NCI-H187 (cell line): ENCODE results near the gene POLR2A.
"Not testable (repeated sequence)": the region's sequence is repeated elsewhere in the genome, so short reads cannot be mapped to it uniquely, and the experiment has no call there.

Experiments
- DNase-seq, 2 experiments: peaks; one replicate each; lab custom pipeline; 2025; lab: John Stamatoyannopoulos, UW

Gene POLR2A

GRCh38 chr17:7479213-7480088 is 4.7 kb upstream of the POLR2A start, which contains the start of gene ZBTB4:
ZBTB4 (minus strand) TSS chr17:7479631; CDS start chr17:7466801, 12,830 bp downstream.
- no peak for DNase-seq

- DNase-seq = no peak
Measured at GRCh38 chr17:7480089-7480384, 4.1 kb upstream of the POLR2A start.

DNA sequence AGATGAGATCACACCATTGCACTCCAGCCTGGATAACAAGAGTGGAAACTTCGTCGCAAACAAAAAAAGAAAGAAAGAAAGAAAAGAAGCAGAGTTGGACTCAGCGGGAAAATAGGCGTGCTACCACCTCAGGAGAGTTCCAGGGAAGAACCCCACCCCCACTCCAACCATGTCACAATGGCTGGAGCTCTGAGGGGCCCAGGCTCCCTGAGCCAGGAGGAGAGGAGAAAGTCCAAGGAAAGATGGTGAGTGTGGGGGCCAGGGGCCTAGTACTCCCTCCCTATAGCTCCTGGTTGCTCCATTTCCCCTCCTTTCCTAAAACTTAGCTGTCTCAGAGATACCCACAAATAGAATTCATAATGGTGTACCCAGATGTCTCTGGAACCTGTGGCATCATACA is 2.9 kb upstream of the POLR2A start, which contains the start of gene SLC35G6:
SLC35G6 (plus strand) TSS at position 172 of the 400 bp plus-strand sequence; CDS start at position 243, 71 bp downstream.
- not testable (repeated sequence) for DNase-seq

- DNase-seq = not testable (repeated sequence)
Measured at GRCh38 chr17:7481842-7482741, 2.1 kb upstream of the POLR2A start.

GRCh38 chr17:7482742-7483088 is 1.5 kb upstream of the POLR2A start:
- not testable (repeated sequence) for DNase-seq

DNA sequence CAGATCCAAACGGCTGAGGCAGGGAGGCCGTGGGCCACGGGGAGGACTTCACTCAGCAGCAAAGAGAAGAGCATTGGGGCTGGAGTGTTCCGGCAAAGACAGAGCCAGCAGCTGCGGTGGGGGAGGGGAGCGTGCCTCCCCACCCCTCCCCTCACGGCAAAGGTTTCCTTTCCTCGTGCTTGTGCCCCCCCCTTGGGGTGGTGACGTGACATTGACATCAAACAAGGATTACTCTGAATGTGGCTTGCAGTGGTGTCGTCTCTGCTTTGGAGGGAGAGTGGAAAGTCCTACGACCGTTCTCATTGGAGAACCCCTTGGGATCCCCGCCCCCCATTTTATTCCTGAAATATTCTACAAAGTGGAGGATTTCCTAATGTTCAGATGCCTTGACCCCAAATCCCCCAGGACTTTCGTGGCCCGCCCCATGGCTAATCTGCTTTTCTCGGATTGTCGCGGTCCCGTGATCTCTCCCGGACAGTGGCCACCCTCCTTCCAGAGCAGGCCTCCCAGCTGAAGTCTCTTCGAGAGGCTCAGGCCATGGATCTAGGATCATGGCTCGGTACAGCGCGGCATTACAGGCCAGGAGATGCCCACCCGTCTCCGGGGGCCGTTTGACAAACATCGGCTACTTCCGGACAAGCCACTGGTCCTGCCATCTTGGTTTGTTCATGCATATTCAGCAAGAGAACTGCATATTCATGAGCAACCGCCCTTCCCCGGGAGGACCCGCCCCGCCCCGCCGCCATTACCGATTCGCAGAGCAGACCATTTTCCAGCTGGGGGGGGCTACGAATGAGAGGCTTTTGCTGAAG is 705 bp upstream of the POLR2A start:
- DNase-seq = peak; percentile 67 to 90

DNA sequence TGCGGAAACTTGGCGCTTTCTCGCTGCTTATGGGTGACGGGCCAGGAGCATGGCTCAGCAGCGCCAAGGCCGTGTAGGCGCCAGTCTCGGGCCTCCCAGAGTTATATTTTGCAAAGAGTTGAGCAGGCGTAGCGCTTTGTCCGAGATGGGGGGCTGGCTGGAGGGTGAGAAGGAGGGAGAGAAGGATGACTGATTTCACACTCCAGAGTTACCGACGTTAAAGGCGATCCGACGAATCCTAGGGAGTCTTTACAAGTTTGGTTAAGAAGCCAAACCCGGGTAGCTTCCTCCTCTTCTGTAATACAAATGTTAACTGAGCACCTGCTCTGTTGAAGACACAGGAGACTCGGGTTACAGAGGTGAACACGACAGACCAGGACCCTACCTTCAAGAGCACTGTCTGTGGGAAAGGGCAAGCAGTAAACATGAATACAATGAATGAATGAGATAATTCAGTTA is 782 bp downstream of the POLR2A start:
- no peak for DNase-seq

GRCh38 chr17:7486181-7486580 is 2.0 kb downstream of the POLR2A start:
- no peak for DNase-seq

DNA sequence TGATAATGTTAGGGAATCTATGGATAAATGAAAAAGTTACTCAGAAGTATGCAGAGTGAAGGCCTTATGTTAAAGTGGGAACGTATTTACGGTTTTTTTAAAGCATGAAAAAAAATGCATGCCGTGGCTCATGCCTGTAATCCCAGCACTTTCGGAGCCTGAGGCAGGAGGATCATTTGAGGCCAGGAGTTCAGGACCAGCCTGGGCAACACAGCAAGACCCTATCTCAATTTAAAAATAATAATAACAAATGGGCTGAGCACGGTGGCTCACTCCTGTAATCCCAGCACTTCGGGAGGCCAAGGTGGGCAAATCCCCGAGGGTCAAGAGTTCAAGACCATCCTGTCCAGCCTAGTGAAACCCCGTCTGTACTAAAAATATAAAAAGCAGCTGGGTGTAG is 6.0 kb downstream of the POLR2A start:
- DNase-seq = no peak

DNA sequence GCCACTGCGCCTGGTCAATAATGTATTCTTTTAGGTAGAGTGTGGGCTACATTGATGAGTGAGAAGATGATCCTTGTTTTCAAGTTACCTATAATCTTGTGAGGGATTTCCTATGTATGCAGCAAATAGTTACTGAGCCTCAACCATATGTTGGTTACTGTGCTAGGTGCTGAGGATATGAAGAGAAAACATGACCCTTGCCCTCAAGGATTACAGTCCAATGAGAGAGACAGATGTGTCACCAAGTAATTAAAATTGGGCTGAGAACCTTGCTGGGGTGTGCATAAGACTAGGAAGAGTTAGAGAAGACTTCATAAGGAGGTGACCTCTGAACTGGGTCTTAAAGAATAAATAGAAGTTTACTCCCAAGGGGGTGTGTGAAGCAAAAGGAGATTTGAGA is 7.4 kb downstream of the POLR2A start:
- no peak for DNase-seq

GRCh38 chr17:7493941-7494340 is 9.8 kb downstream of the POLR2A start:
- DNase-seq = no peak

DNA sequence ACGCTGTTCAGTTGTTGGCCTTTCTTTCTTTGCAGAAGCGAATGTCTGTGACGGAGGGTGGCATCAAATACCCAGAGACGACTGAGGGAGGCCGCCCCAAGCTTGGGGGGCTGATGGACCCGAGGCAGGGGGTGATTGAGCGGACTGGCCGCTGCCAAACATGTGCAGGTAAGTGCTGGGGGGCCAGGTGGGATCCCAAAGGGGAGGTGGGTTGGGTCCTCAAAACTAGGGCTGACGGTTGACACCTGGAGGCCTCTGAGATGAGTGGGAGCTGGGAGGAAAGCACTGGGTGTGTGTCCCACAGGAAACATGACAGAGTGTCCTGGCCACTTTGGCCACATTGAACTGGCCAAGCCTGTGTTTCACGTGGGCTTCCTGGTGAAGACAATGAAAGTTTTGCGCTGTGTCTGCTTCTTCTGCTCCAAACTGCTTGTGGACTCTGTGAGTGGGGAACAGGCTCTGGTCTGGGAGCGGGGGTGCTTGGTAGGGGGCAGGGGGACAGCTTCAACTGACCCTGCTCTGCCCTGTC is 11.8 kb downstream of the POLR2A start:
- DNase-seq = no peak

DNA sequence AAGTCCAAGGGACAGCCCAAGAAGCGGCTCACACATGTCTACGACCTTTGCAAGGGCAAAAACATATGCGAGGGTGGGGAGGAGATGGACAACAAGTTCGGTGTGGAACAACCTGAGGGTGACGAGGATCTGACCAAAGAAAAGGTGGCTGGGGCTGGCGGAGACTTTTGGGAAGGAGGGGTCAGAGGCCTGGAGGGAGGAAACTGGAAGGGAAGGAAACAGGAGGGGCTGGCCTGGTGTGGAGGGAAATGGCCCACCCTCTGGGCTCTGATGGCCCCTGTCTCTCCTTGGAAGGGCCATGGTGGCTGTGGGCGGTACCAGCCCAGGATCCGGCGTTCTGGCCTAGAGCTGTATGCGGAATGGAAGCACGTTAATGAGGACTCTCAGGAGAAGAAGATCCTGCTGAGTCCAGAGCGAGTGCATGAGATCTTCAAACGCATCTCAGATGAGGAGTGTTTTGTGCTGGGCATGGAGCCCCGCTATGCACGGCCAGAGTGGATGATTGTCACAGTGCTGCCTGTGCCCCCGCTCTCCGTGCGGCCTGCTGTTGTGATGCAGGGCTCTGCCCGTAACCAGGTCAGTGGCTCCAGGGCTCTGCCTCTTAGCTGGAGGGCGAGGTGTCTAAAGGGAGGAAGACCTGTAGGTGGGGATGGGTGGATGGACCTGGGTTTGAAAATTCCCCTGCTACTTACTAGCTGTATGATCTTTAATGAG is 12.5 kb downstream of the POLR2A start:
- no peak for DNase-seq

DNA sequence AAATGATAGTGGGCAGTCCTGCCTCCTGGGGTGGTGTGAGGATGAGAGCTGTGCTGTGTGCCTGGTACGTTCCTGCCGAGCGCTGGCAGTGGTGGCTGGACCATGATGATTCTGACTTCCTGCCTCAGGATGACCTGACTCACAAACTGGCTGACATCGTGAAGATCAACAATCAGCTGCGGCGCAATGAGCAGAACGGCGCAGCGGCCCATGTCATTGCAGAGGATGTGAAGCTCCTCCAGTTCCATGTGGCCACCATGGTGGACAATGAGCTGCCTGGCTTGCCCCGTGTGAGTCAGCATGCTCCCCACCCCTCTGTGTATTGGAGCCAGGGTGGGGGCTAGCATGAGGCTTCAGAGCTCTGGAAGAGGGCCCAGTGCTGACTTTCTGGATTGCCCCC is 13.1 kb downstream of the POLR2A start:
- DNase-seq = no peak

DNA sequence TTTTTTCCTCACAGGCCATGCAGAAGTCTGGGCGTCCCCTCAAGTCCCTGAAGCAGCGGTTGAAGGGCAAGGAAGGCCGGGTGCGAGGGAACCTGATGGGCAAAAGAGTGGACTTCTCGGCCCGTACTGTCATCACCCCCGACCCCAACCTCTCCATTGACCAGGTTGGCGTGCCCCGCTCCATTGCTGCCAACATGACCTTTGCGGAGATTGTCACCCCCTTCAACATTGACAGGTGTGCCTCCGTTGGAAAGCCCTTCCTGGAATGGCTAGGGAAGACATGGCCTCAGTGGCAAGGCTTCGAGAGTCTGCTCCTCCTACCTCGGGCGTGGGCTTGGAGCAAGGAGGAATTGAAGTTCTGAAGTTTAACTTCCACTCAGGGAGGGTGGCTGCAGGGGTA is 13.5 kb downstream of the POLR2A start:
- DNase-seq = no peak

DNA sequence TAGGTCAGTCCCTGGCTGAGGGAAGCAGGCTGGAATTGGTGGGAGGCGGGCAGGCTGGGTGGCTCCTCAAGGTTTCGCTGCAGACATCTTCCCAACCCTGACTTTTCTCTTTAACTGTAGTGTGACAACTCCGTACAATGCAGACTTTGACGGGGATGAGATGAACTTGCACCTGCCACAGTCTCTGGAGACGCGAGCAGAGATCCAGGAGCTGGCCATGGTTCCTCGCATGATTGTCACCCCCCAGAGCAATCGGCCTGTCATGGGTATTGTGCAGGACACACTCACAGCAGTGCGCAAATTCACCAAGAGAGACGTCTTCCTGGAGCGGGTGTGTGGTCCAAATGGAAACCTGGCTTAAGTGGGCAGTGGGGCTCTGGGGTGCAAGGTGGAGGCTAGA is 15.0 kb downstream of the POLR2A start:
- DNase-seq = no peak

- no peak for DNase-seq
Measured at GRCh38 chr17:7501729-7502128, 17.6 kb downstream of the POLR2A start.

DNA sequence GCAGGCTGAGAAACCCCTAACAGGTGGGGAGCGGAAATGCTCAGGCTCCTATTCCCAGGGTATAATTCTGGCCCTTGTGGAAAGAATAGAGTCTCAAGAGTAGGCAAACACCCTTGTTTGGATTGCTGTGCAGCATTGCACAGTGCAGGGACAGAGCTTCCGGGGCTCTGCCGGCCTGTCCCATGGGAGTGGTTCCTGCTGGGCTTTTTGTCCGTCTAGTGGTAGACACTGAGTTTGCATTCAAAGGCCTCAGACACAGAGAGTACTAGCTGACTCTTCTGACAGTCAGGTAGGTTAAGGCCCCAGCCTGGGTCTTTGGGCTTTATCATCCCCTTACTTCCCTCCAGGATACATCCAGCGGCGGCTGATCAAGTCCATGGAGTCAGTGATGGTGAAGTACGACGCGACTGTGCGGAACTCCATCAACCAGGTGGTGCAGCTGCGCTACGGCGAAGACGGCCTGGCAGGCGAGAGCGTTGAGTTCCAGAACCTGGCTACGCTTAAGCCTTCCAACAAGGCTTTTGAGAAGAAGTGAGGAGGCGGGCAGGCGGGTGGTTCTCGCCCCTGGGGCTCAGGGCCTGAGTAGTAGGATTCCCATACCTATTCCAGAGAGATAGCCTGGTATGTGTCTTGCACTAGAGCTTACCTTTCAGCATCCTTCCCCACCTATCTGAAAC is 18.1 kb downstream of the POLR2A start:
- no peak for DNase-seq

DNA sequence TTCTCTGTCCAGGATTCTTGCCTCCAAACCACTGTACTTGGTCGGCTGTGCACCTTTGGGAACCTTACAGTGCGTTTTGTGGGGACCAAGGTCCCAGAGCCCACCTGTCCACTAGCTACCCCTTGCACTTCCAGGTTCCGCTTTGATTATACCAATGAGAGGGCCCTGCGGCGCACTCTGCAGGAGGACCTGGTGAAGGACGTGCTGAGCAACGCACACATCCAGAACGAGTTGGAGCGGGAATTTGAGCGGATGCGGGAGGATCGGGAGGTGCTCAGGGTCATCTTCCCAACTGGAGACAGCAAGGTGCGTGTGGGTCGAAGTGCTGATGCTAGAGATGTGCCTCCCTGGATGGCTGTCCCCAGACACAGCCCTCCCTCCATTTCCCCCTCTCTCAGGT is 18.8 kb downstream of the POLR2A start:
- DNase-seq = no peak

DNA sequence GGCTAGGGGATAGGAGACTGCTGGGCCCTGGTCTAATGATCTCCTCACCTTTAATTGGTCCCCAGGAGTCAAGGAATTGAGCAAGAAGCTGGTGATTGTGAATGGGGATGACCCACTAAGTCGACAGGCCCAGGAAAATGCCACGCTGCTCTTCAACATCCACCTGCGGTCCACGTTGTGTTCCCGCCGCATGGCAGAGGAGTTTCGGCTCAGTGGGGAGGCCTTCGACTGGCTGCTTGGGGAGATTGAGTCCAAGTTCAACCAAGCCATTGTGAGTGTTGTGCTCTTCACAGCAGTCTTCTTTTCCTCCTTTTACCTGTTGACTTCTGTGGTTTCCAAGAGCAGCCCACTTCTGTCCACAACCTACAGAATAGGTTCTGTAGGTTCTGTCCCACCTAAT is 19.4 kb downstream of the POLR2A start:
- no peak for DNase-seq

DNA sequence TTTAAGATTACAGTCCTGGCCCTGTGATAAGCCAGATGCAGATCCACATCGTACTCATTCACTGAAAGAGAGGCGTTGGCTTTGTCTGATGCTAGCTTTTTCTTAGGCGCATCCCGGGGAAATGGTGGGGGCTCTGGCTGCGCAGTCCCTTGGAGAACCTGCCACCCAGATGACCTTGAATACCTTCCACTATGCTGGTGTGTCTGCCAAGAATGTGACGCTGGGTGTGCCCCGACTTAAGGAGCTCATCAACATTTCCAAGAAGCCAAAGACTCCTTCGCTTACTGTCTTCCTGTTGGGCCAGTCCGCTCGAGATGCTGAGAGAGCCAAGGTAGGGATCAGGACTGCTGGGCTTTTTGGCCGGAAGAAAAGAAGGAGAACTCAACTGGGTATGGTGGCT is 24.0 kb downstream of the POLR2A start:
- DNase-seq = no peak
